H9 (cell line): ENCODE results near the gene BMPR1A. TPM values are rescaled to one million over a fixed set of nuclear protein-coding genes. Genes with fewer than 3 reads are reported as not detected.

ENCODE experiments used
- DNase-seq: peaks from one replicate; pipeline ENCODE4 v3.0.0-alpha.2; 2017
- H2AFZ ChIP-seq: one replicate; pipeline ENCODE4 v1.6.1; 2013; ENCODE audit warnings: mild to moderate bottlenecking, low read length, control low read depth, moderate library complexity
- H2AK5ac ChIP-seq: 2 replicates; pipeline ENCODE4 v1.6.1; 2013; ENCODE audit warnings: low read length, control low read depth, mixed read lengths; ENCODE audit not compliant: insufficient read length
- H2BK120ac ChIP-seq: one replicate; pipeline ENCODE4 v1.6.1; 2013; ENCODE audit warnings: low read depth, mild to moderate bottlenecking, low read length, control low read depth, inconsistent platforms; ENCODE audit not compliant: poor library complexity, severe bottlenecking
- H2BK12ac ChIP-seq: 2 replicates; pipeline ENCODE4 v1.6.1; 2013; ENCODE audit warnings: low read length, control low read depth, mixed read lengths, low read depth; ENCODE audit not compliant: insufficient read length
- H2BK15ac ChIP-seq: 2 replicates; pipeline ENCODE4 v1.6.1; 2013; ENCODE audit warnings: low read depth, low read length, control low read depth
- H2BK20ac ChIP-seq: one replicate; pipeline ENCODE4 v1.6.1; 2013; ENCODE audit warnings: low read depth, mild to moderate bottlenecking, low read length, control low read depth, inconsistent platforms; ENCODE audit not compliant: poor library complexity, severe bottlenecking
- H2BK5ac ChIP-seq: 2 replicates; pipeline ENCODE4 v1.6.1; 2013; ENCODE audit warnings: low read length, control low read depth, mixed read lengths; ENCODE audit not compliant: insufficient read length
- H3K14ac ChIP-seq: 2 replicates; pipeline ENCODE4 v1.6.1; 2013; ENCODE audit warnings: low read length, control low read depth; ENCODE audit not compliant: insufficient read depth
- H3K18ac ChIP-seq: 2 replicates; pipeline ENCODE4 v1.6.1; 2013; ENCODE audit warnings: low read depth, mild to moderate bottlenecking, mixed read lengths, low read length, control low read depth; ENCODE audit not compliant: insufficient read length
- H3K23ac ChIP-seq: 2 replicates; pipeline ENCODE4 v1.6.1; 2013; ENCODE audit warnings: low read length, control low read depth, mixed read lengths, low read depth; ENCODE audit not compliant: insufficient read length
- H3K23me2 ChIP-seq: 2 replicates; pipeline ENCODE4 v1.6.1; 2013; ENCODE audit warnings: low read depth, mild to moderate bottlenecking, mixed read lengths, low read length, control low read depth; ENCODE audit not compliant: insufficient read length, poor library complexity, severe bottlenecking
- H3K27ac ChIP-seq: 2 replicates; pipeline ENCODE4 v1.5.1; 2013; ENCODE audit warnings: low read length, control low read depth, mixed read lengths, low read depth; ENCODE audit not compliant: insufficient read length
- H3K27me3 ChIP-seq: 2 replicates; pipeline ENCODE4 v1.6.1; 2013; ENCODE audit warnings: low read length, control low read depth, inconsistent platforms; ENCODE audit not compliant: insufficient read depth
- H3K4ac ChIP-seq: 2 replicates; pipeline ENCODE4 v1.6.1; 2013; ENCODE audit warnings: low read depth, mild to moderate bottlenecking, control low read depth, inconsistent platforms, low read length, moderate library complexity
- H3K4me1 ChIP-seq: 2 replicates; pipeline ENCODE4 v1.6.1; 2013; ENCODE audit warnings: low read length, control low read depth, inconsistent platforms; ENCODE audit not compliant: insufficient read depth
- H3K4me2 ChIP-seq: 2 replicates; pipeline ENCODE4 v1.6.1; 2013; ENCODE audit warnings: low read length, control low read depth, mixed read lengths; ENCODE audit not compliant: insufficient read length, insufficient read depth
- H3K56ac ChIP-seq: 2 replicates; pipeline ENCODE4 v1.6.1; 2013; ENCODE audit warnings: low read depth, mild to moderate bottlenecking, mixed read lengths, low read length, control low read depth; ENCODE audit not compliant: insufficient read length
- H3K79me1 ChIP-seq: 2 replicates; pipeline ENCODE4 v1.6.1; 2013; ENCODE audit warnings: low read depth, mild to moderate bottlenecking, moderate library complexity, low read length, control low read depth, inconsistent platforms; ENCODE audit not compliant: insufficient read depth, poor library complexity, severe bottlenecking
- H3K79me2 ChIP-seq: 2 replicates; pipeline ENCODE4 v1.6.1; 2013; ENCODE audit warnings: low read length, control low read depth, inconsistent platforms; ENCODE audit not compliant: insufficient read depth
- H3K9ac ChIP-seq: 2 replicates; pipeline ENCODE4 v1.6.1; 2013; ENCODE audit warnings: low read length, control low read depth, mixed read lengths; ENCODE audit not compliant: insufficient read length; ENCODE audit errors: extremely low read depth
- H3K9me3 ChIP-seq: one replicate; pipeline ENCODE4 v1.6.1; 2013; ENCODE audit warnings: low read depth, low read length, inconsistent platforms; ENCODE audit not compliant: control insufficient read depth
- H3T11ph ChIP-seq: one replicate; pipeline ENCODE4 v1.6.1; 2013; ENCODE audit warnings: mild to moderate bottlenecking, low read length, control low read depth, inconsistent platforms
- H4K20me1 ChIP-seq: one replicate; pipeline ENCODE4 v1.6.1; 2013; ENCODE audit not compliant: control insufficient read depth, insufficient read length, insufficient read depth
- H4K5ac ChIP-seq: 2 replicates; pipeline ENCODE4 v1.6.1; 2013; ENCODE audit warnings: low read depth, mild to moderate bottlenecking, mixed read lengths, low read length, control low read depth; ENCODE audit not compliant: insufficient read length
- H4K8ac ChIP-seq: replicated peaks from 2 replicates; pipeline ENCODE4 v1.6.1; 2013; ENCODE audit warnings: low read length, control low read depth, mixed read lengths, low read depth; ENCODE audit not compliant: insufficient read length
- H4K91ac ChIP-seq: 2 replicates; pipeline ENCODE4 v1.6.1; 2013; ENCODE audit warnings: low read depth, mild to moderate bottlenecking, moderate library complexity, mixed read lengths, low read length, control low read depth; ENCODE audit not compliant: insufficient read length
- H3K27ac Mint-ChIP-seq, 3 experiments: 2 replicates in 2 of 3; 3 replicates in 1 of 3; pipeline ENCODE4 v1.8.0; 2020 to 2021; ENCODE audit warnings: mixed read lengths in 3 of 3, mild to moderate bottlenecking in 1 of 3, moderate library complexity in 1 of 3
- H3K27me3 Mint-ChIP-seq: 2 replicates; pipeline ENCODE4 v1.8.0; 2021; ENCODE audit warnings: low read depth, mild to moderate bottlenecking, moderate library complexity, mixed read lengths
- H3K36me3 Mint-ChIP-seq, 3 experiments: 2 replicates in 2 of 3; 3 replicates in 1 of 3; pipeline ENCODE4 v1.8.0; 2020 to 2021; ENCODE audit warnings: low read depth in 3 of 3, mixed read lengths in 3 of 3; ENCODE audit not compliant: insufficient read depth in 1 of 3
- H3K4me1 Mint-ChIP-seq, 2 experiments: 2 replicates each; pipeline ENCODE4 v1.8.0; 2020; ENCODE audit warnings: mixed read lengths in 2 of 2
- H3K4me3 Mint-ChIP-seq, 2 experiments: 2 replicates in 1 of 2; 3 replicates in 1 of 2; pipeline ENCODE4 v1.8.0; 2020 to 2021; ENCODE audit warnings: mild to moderate bottlenecking in 2 of 2, mixed read lengths in 2 of 2, moderate library complexity in 1 of 2
- H3K9me3 Mint-ChIP-seq, 2 experiments: 2 replicates in 1 of 2; 3 replicates in 1 of 2; pipeline ENCODE4 v1.8.0; 2020; ENCODE audit warnings: mild to moderate bottlenecking in 2 of 2, mixed read lengths in 2 of 2, moderate library complexity in 1 of 2
- CTCF ChIP-seq: fragments of 200-600 bp; sonication (generic); conservative IDR thresholded peaks from 3 replicates; pipeline ENCODE4 v1.8.0; 2021; ENCODE audit warnings: antibody characterized with exemption, mild to moderate bottlenecking
- WGBS: extraction: QIAGEN DNeasy Blood & Tissue Kit; methylation state at CpG from one replicate; pipeline ENCODE4 v1.1.7; 2013; ENCODE audit warnings: missing lambda C conversion rate, low lambda C conversion rate, mixed read lengths; ENCODE audit not compliant: insufficient read length; ENCODE audit errors: extremely low coverage; 5-methylcytosine and 5-hydroxymethylcytosine counted together
- total RNA-seq: library from RNA; stranded (reverse); gene quantifications from 2 replicates; pipeline ENCODE4 v1.2.1, GENCODE V29; 2021

Gene BMPR1A
- total RNA-seq, 1 experiment from 2014 or later, result 138 TPM

GRCh38 chr10:86768412-86769062 lies 12.1 kb downstream of the BMPR1A start:
- 0 out of 5 replicates have a peak overlapping the region, but pooled peaks of 1 of the 2 experiments have one; percentile 18 for H3K4me3 Mint-ChIP-seq
- no peak overlapping the region for H2BK5ac ChIP-seq
- H3K4me1 ChIP-seq, result peaks cover 17% of the 10 kb centered on the region
- H4K20me1 ChIP-seq, result no peaks in the 10 kb centered on the region
- H3K36me3 Mint-ChIP-seq, result peaks cover 0 to 8% (median 0%) of the 10 kb centered on the region in 3 experiments; a peak in 2 of 7 replicates
- peak overlapping the region; percentile 68 for H3K27ac ChIP-seq
- H2BK20ac ChIP-seq, result no peak overlapping the region
- no peaks in the 10 kb centered on the region for H3K9me3 ChIP-seq
- H3K9me3 Mint-ChIP-seq, result no peaks in the 10 kb centered on the region
- no peaks in the 10 kb centered on the region for H3K79me1 ChIP-seq
- no peak overlapping the region for H4K8ac ChIP-seq
- H2BK12ac ChIP-seq, result no peak overlapping the region
- H3K14ac ChIP-seq, result no peak overlapping the region
- no peak overlapping the region for H4K5ac ChIP-seq
- H2AFZ ChIP-seq, result no peak overlapping the region
- H3K27me3 Mint-ChIP-seq, result no peaks in the 10 kb centered on the region
- H4K91ac ChIP-seq, result no peak overlapping the region
- peaks cover 48 to 60% of the 10 kb centered on the region in 2 experiments for H3K4me1 Mint-ChIP-seq
- DNase-seq, result no peak
- H3K23ac ChIP-seq, result no peak overlapping the region
- H3K27ac Mint-ChIP-seq, result peak overlapping the region in 1 of 3 experiments; percentile 96; a peak in 2 of 7 replicates
- no peak overlapping the region for H3T11ph ChIP-seq
- H2BK15ac ChIP-seq, result no peak overlapping the region
- WGBS, result no CpG with 5 or more reads among the region's 1 CpG
- H3K4me2 ChIP-seq, result no peak overlapping the region
- TF ChIP-seq CTCF, result no peak
- no peak overlapping the region for H3K18ac ChIP-seq
- H3K9ac ChIP-seq, result peak overlapping the region; percentile 4
- no peak overlapping the region for H3K4ac ChIP-seq
- H3K27me3 ChIP-seq, result no peaks in the 10 kb centered on the region
- H2AK5ac ChIP-seq, result no peak overlapping the region
- H3K56ac ChIP-seq, result no peak overlapping the region
- peaks cover 63% of the 10 kb centered on the region for H3K79me2 ChIP-seq
- no peaks in the 10 kb centered on the region for H3K23me2 ChIP-seq
- no peak overlapping the region for H2BK120ac ChIP-seq
